SK-N-SH (cell line): ENCODE results near the gene EXOC3. TPM values are rescaled to one million over a fixed set of nuclear protein-coding genes. Genes with fewer than 3 reads are reported as not detected.

ENCODE experiments used
- CTCF ChIA-PET: fragments of 300-600, 350-600 bp; formaldehyde crosslinking; extraction: SDS; loops from one replicate; lab custom pipeline; 2021; lab: Yijun Ruan, JAX
- POLR2A ChIA-PET: fragments of 350-600 bp; sonication (Branson Sonifier 250); formaldehyde crosslinking; extraction: SDS; loops from one replicate; lab custom pipeline; 2020; ENCODE audit warnings: antibody characterized with exemption, inconsistent platforms; lab: Yijun Ruan, JAX
- DNase-seq: peaks from one replicate; pipeline ENCODE4 v3.0.0; 2012
- H2AFZ ChIP-seq: fragments of 200-600 bp; sonication (generic); 2 replicates; pipeline ENCODE4 v1.8.1; 2016; ENCODE audit warnings: antibody characterized with exemption, mild to moderate bottlenecking, low read depth
- H3F3A ChIP-seq: fragments of 200-600 bp; sonication (generic); replicated peaks from 2 replicates; pipeline ENCODE3; 2016; ENCODE audit warnings: antibody characterized with exemption, mild to moderate bottlenecking; ENCODE audit not compliant: insufficient read depth
- H3K27ac ChIP-seq, 2 experiments: fragments of 200-500 bp in 1 of 2; fragments of 200-600 bp in 1 of 2; sonication (Bioruptor generic) in 1 of 2; sonication (generic), shearing (Covaris generic) in 1 of 2; 2 replicates each; pipeline versions ENCODE4 v1.5.1 to v1.6.1; 2014 to 2016; ENCODE audit warnings: low read depth in 2 of 2, inconsistent platforms in 1 of 2, low read length in 1 of 2, mild to moderate bottlenecking in 1 of 2, mixed read lengths in 1 of 2
- H3K27me3 ChIP-seq: fragments of 200-600 bp; sonication (generic), shearing (Covaris generic); 2 replicates; pipeline ENCODE4 v1.6.1; 2016; ENCODE audit warnings: mixed run types; ENCODE audit not compliant: insufficient read depth
- H3K36me3 ChIP-seq, 2 experiments: fragments of 200-500 bp in 1 of 2; fragments of 200-600 bp in 1 of 2; sonication (Bioruptor generic) in 1 of 2; sonication (generic) in 1 of 2; replicated peaks in 1 of 2; 2 replicates each; pipeline versions ENCODE3 to v1.5.1; 2014 to 2016; ENCODE audit warnings: low read length in 1 of 2, mild to moderate bottlenecking in 1 of 2; ENCODE audit not compliant: insufficient read depth in 2 of 2, control insufficient read depth in 1 of 2
- H3K4me1 ChIP-seq, 2 experiments: fragments of 200-500 bp in 1 of 2; fragments of 200-600 bp in 1 of 2; sonication (Bioruptor generic) in 1 of 2; sonication (generic), shearing (Covaris generic) in 1 of 2; 2 replicates each; pipeline versions ENCODE4 v1.5.1 to v1.6.1; 2014 to 2016; ENCODE audit warnings: low read depth in 1 of 2, low read length in 1 of 2, mixed run types in 1 of 2; ENCODE audit not compliant: insufficient read depth in 2 of 2, control insufficient read depth in 1 of 2
- H3K4me2 ChIP-seq: fragments of 200-600 bp; sonication (generic), shearing (Covaris generic); 2 replicates; pipeline ENCODE4 v1.6.1; 2017; ENCODE audit warnings: mixed run types
- H3K4me3 ChIP-seq, 2 experiments: fragments of 200-500 bp in 1 of 2; fragments of 200-600 bp in 1 of 2; sonication (Bioruptor generic) in 1 of 2; sonication (generic), shearing (Covaris generic) in 1 of 2; 2 replicates each; pipeline versions ENCODE4 v1.5.1 to v1.8.1; 2014 to 2016; ENCODE audit warnings: low read depth in 2 of 2, inconsistent platforms in 1 of 2, low read length in 1 of 2, mild to moderate bottlenecking in 1 of 2, mixed read lengths in 1 of 2, moderate library complexity in 1 of 2
- H3K79me2 ChIP-seq: fragments of 200-600 bp; sonication (generic); 2 replicates; pipeline ENCODE4 v1.8.1; 2017; ENCODE audit warnings: mild to moderate bottlenecking; ENCODE audit not compliant: insufficient read depth
- H3K9ac ChIP-seq: fragments of 200-600 bp; sonication (generic); 2 replicates; pipeline ENCODE4 v1.6.1; 2017; ENCODE audit warnings: mixed run types
- H3K9me2 ChIP-seq: fragments of 200-600 bp; sonication (generic); 2 replicates; pipeline ENCODE4 v1.6.1; 2017; ENCODE audit warnings: mixed run types
- H3K9me3 ChIP-seq: fragments of 200-600 bp; sonication (generic); 2 replicates; pipeline ENCODE4 v1.6.1; 2017; ENCODE audit warnings: mixed run types, mild to moderate bottlenecking, moderate library complexity
- H4K20me1 ChIP-seq: fragments of 200-600 bp; sonication (generic); 2 replicates; pipeline ENCODE4 v1.6.1; 2017; ENCODE audit warnings: mild to moderate bottlenecking, mixed run types; ENCODE audit not compliant: insufficient read depth
- CTCF ChIP-seq: fragments of 200-600 bp; sonication (generic); IDR thresholded peaks from 2 replicates; pipeline ENCODE4 v1.6.1; 2017; ENCODE audit warnings: antibody characterized with exemption, mild to moderate bottlenecking, moderate library complexity
- ELF1 ChIP-seq: IDR thresholded peaks from 2 replicates; pipeline ENCODE4 v1.4.0; 2012
- EP300 ChIP-seq, 2 experiments: IDR thresholded peaks; 2 replicates each; pipeline versions ENCODE4 v1.4.0 to v1.6.1; 2012; ENCODE audit warnings: borderline replicate concordance in 1 of 2, low read depth in 1 of 2, low read length in 1 of 2
- EZH2phosphoT487 ChIP-seq: fragments of 200-600 bp; sonication (generic); IDR thresholded peaks from 2 replicates; pipeline ENCODE4 v1.6.1; 2017; ENCODE audit warnings: low read depth, mixed run types, mild to moderate bottlenecking, antibody characterized with exemption, moderate library complexity, borderline replicate concordance
- GABPA ChIP-seq: IDR thresholded peaks from 2 replicates; pipeline ENCODE4 v1.4.0; 2012; ENCODE audit warnings: low read depth, mild to moderate bottlenecking
- IRF3 ChIP-seq: fragments of 150-350 bp; IDR thresholded peaks from 2 replicates; pipeline ENCODE4 v1.6.1; 2016; ENCODE audit warnings: mild to moderate bottlenecking, low read depth, low read length
- MEF2A ChIP-seq: IDR thresholded peaks from 2 replicates; pipeline ENCODE4 v1.4.0; 2012; ENCODE audit warnings: low read depth, borderline replicate concordance
- MXI1 ChIP-seq: IDR thresholded peaks from 2 replicates; pipeline ENCODE4 v1.6.1; 2012; ENCODE audit warnings: mild to moderate bottlenecking, low read depth, low read length, improper control_type of control experiment
- NRF1 ChIP-seq: IDR thresholded peaks from 2 replicates; pipeline ENCODE4 v1.6.1; 2012; ENCODE audit warnings: low read depth, mild to moderate bottlenecking, low read length
- RAD21 ChIP-seq: IDR thresholded peaks from 2 replicates; pipeline ENCODE4 v1.6.1; 2012; ENCODE audit warnings: mild to moderate bottlenecking, low read length
- TAF1 ChIP-seq: IDR thresholded peaks from 2 replicates; pipeline ENCODE4 v1.6.1; 2012; ENCODE audit warnings: low read depth, mild to moderate bottlenecking, low read length, moderate library complexity, borderline replicate concordance
- USF1 ChIP-seq: IDR thresholded peaks from 2 replicates; pipeline ENCODE4 v1.4.0; 2012; ENCODE audit warnings: low read depth, borderline replicate concordance
- USF2 ChIP-seq: fragments of 150-350 bp; IDR thresholded peaks from 2 replicates; pipeline ENCODE4 v1.6.1; 2017; ENCODE audit warnings: antibody characterized with exemption, low read length, low read depth, borderline replicate concordance
- YY1 ChIP-seq: IDR thresholded peaks from 2 replicates; pipeline ENCODE4 v1.4.0; 2012; ENCODE audit warnings: low read depth, mild to moderate bottlenecking
- WGBS: methylation state at CpG from one replicate; pipeline ENCODE4 v1.1.6; 2017; ENCODE audit warnings: low lambda C conversion rate; 5-methylcytosine and 5-hydroxymethylcytosine counted together
- polyA plus RNA-seq, 3 experiments: library from polyadenylated mRNA; depleted of rRNA; stranded (reverse); fragments of >200 nt; gene quantifications; 2 replicates each; pipeline ENCODE4 v1.2.3, GENCODE V29; 2012

The EXOC3 gene
- polyA plus RNA-seq, 1 of the 3 experiments (the other 2 are of a cell fraction), result 25.7 TPM

- peaks cover 29 to 85% of the 10 kb centered on the region in 2 experiments for H3K36me3 ChIP-seq
- H2AFZ ChIP-seq, result no peak overlapping the region
- H3K27me3 ChIP-seq, result no peaks in the 10 kb centered on the region
- no peak for DNase-seq
- ChIA-PET POLR2A (no interaction called here), CTCF (no interaction called here)
- H3K9me3 ChIP-seq, result no peaks in the 10 kb centered on the region
- WGBS, result 95% methylated on average over 18 of the region's 24 CpGs
- H3F3A ChIP-seq, result no peaks in the 10 kb centered on the region
- H4K20me1 ChIP-seq, result 0 out of 2 replicates have a peak, but pooled peaks cover 6% of the 10 kb centered on the region
- no peak overlapping the region for H3K9ac ChIP-seq
- no peaks in the 10 kb centered on the region for H3K9me2 ChIP-seq
- no peak overlapping the region for H3K27ac ChIP-seq
- no peaks in the 10 kb centered on the region for H3K4me1 ChIP-seq
- no peak overlapping the region for H3K4me2 ChIP-seq
- H3K79me2 ChIP-seq, result peaks cover 26% of the 10 kb centered on the region
- no peak for TF ChIP-seq MXI1
- no peak for TF ChIP-seq GABPA
- TF ChIP-seq ELF1, result no peak
- no peak for TF ChIP-seq NRF1
- TF ChIP-seq USF2, result no peak
- no peak for TF ChIP-seq YY1
- TF ChIP-seq CTCF, result no peak
- TF ChIP-seq USF1, result no peak
- TF ChIP-seq IRF3, result no peak
- TF ChIP-seq TAF1, result no peak
- TF ChIP-seq MEF2A, result no peak
- TF ChIP-seq EZH2phosphoT487, result no peak
- no peak for TF ChIP-seq RAD21
- no peak for TF ChIP-seq EP300 (IDR thresholded peaks at IDR 0.05; ENCODE audit: borderline replicate concordance in 1 of 2, low read depth in 1 of 2, low read length in 1 of 2)
- H3K4me3 ChIP-seq, result no peak overlapping the region
Measured at GRCh38 chr5:459562-460272, 16.7 kb downstream of the EXOC3 start.
